OCI-M1 (cell line): Measurements from ENCODE around the gene DPP6.
A peak's percentile ranks its signal among the peaks of the same experiment; 100 is the strongest.

Experiments used
- DNase-seq: peaks from one replicate; lab custom pipeline; 2025; lab: John Stamatoyannopoulos, UW

DPP6 gene

GRCh38 chr7:154817224-154817896, 765.2 kb downstream of the DPP6 start:
- DNase-seq = no peak

- DNase-seq = no peak
These were observed 774.8 kb downstream of the DPP6 start for GRCh38 chr7:154827007-154827406.

- DNase-seq = peak; percentile 10
These were observed 780.5 kb downstream of the DPP6 start for GRCh38 chr7:154832557-154833138.

GRCh38 chr7:154836021-154836448, 783.8 kb downstream of the DPP6 start:
- DNase-seq = no peak

- DNase-seq = no peak
These were observed 784.9 kb downstream of the DPP6 start for GRCh38 chr7:154837087-154837486.

DNA sequence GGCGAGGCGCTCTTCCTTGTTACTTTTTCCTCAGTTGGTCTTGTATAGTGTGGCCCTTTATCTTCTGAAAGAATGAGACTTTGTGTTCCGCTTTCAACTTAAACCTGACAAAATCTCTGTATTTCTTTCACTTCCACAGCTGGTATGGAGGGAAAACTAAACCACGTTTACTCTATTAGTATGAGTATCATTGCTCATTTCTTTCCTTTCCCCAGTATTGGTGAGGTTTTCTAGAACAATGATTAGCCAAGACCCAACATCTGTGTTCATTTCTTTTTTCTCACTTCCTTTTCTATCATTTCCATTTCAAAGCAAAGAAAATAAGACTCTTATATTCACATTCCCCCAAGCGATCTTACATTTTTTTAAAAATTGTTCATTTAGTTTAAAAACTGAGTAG, 785.4 kb downstream of the DPP6 start:
- no peak for DNase-seq

- DNase-seq = no peak
These were observed 787.9 kb downstream of the DPP6 start for GRCh38 chr7:154840086-154840485.

- DNase-seq = no peak
These were observed 789.6 kb downstream of the DPP6 start for GRCh38 chr7:154841731-154842331.

GRCh38 chr7:154842591-154842990, 790.4 kb downstream of the DPP6 start:
- DNase-seq = peak; percentile 0

- no peak for DNase-seq
These were observed 791.6 kb downstream of the DPP6 start for GRCh38 chr7:154843670-154844237.

- DNase-seq = no peak
These were observed 792.3 kb downstream of the DPP6 start for GRCh38 chr7:154844499-154844898.

DNA sequence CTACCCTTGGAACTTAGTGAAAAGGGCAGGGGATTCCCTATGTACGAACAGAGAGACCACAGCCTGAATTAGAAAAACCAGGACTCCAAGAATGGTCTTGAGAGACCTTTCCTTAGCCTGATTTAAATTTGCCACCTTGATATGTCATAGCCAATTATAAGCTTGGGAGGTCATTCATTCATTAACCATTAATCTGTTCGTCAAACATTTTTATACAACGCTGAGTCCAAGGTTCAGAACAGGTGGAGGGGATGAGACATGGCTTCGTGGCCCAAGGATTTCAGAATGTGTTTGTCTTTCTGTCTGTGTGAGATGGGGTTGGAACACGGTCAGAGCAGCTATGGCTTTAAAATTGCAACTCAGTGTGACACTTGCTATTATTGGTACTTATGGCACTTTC, 792.8 kb downstream of the DPP6 start:
- DNase-seq = no peak

DNA sequence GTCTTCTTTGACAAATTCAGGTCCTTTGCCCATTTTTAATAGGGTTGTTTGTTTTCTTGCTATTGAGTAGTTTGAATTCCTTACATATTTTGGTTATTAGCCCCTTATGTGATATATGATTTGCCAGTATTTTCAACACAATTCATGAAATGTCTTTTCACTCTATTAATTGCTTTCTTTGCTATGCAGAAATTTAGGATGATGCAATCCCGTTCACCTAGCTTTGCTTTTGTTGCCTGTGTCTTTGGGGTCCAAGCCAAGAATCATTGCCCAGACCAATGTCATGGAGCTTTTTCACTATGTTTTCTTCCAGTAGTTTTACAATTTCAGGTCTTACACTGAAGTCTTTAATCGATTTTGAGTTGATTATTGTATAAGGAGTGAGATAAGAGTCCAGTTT, 796.3 kb downstream of the DPP6 start:
- no peak for DNase-seq

DNA sequence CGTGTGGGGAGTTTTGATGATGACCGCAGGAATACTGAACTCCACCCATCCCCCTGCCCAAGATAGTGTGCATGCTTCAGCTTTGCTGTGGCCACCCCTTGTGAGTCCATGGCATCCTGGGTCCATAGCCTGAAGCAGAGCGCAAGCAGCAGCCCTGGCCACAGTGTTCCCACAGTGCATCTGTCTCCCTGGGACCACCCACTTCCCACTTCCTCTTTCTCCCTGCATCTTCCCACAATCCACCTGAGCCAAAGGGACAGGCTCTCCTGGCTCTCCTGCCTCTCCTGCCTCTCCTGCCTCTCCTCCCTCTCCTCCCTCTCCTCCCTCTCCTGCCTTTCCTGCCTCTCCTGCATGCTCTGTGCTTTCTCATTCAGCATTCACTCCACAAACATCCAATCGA, 800.0 kb downstream of the DPP6 start:
- no peak for DNase-seq

DNA sequence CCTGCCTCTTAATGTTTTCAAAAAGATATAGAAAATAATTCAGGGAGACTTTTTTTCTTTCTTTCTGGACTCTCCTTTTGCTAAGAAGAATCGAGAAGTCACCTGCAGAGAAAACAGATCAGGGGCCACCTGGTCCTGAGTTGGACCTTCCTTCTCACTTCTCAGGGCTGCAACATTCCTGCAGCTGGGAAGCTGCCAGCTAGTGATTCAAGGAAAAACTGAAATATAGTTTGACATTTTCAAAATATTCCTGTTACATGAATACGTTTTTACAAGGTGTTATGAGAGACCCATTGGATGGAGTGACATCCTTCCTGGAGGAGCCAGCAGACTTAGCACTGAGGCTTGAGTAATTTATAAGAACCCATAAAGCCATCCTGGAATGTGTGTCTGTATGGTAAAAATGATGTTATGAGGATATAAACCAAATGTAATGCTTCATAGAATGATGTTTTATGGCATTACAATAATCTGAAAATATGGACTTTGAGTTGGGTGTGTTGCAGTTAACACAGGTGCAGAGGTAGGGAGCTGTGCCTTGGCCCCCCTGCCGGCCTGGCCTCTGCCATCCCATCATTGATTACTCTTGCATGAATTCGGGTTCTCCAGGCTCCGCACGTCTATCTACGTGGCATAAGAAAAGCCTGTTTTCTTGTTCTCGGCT, 801.0 kb downstream of the DPP6 start:
- DNase-seq = no peak

GRCh38 chr7:154853727-154854095, 801.5 kb downstream of the DPP6 start:
- no peak for DNase-seq

GRCh38 chr7:154854836-154855235, 802.6 kb downstream of the DPP6 start:
- DNase-seq = no peak

DNA sequence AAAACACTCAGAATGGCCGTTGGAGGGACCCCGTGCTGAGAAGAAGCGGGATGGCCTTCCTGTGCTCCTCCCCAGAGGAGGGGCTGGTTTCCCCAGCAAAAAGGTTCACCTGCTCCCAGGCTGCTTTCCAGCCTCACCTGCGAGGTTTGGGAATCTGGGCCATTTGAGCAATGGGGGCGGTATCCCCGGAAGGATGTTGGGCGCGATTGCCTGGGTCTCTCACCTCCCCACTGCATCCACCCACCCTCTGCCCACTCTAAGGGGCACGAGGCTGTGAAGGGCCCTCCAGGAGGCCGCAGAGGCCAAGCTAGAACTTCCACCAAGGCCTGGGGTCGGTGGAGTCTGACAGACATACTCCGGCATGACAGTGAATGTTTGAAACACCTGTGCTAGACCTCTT, 803.2 kb downstream of the DPP6 start:
- DNase-seq = no peak

DNA sequence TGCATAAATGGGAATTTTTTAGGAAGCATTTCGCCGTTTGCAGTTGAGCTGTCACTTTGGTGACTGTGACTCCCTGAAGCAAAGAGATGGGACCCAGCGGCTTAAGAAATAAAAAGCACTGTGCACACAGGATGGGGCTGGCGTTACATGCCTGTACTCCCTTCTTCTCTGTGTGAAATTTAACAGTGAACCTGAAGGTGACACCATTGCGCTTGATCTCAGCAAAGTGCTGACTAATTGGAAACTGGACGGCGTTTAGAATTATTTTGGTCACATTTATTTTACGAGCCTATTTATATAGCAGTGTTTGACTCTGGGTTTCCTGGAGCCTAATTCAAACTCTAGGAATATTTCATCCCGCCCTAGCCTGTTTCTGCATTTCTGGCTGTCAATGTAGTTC, 804.5 kb downstream of the DPP6 start:
- DNase-seq = no peak

- no peak for DNase-seq
These were observed 805.0 kb downstream of the DPP6 start for GRCh38 chr7:154857240-154857639.

- no peak for DNase-seq
These were observed 805.8 kb downstream of the DPP6 start for GRCh38 chr7:154857728-154858681.
